B cell (primary cell): ENCODE results near the gene UNC13C. TPM values are rescaled to one million over a fixed set of nuclear protein-coding genes. Genes with fewer than 3 reads are reported as not detected.

ENCODE experiments used
- ATAC-seq: fragments of 200-7000 bp; cut with Tn5 transposase; one replicate; pipeline ENCODE4 v1.10.0; 2021; ENCODE audit warnings: low read depth, mild to moderate bottlenecking, moderate number of reproducible peaks, moderate library complexity
- CTCF ChIA-PET: fragments of 350-600 bp; sonication (Branson Sonifier 250); formaldehyde crosslinking; loops from one replicate; lab custom pipeline; 2021; ENCODE audit warnings: antibody characterized with exemption, inconsistent platforms; lab: Charles Lee
- POLR2A ChIA-PET: fragments of 350-600 bp; sonication (Branson Sonifier 250); formaldehyde crosslinking; loops from one replicate; lab custom pipeline; 2021; ENCODE audit warnings: antibody characterized with exemption; lab: Charles Lee
- DNase-seq: peaks from one replicate; pipeline ENCODE4 v3.0.0; 2013
- H2AFZ ChIP-seq: 2 replicates; pipeline ENCODE4 v1.6.1; 2012; ENCODE audit warnings: mild to moderate bottlenecking, low read depth, low read length; ENCODE audit not compliant: insufficient read depth, poor library complexity, severe bottlenecking
- H3K27ac ChIP-seq, 2 donors: 1 replicate in 1 of 2; 2 replicates in 1 of 2; pipeline ENCODE4 v1.5.1; 2012 to 2013; ENCODE audit warnings: low read length in 2 of 2, mild to moderate bottlenecking in 2 of 2, moderate library complexity in 1 of 2
- H3K27me3 ChIP-seq, 4 experiments: fragments of 200-600 bp in 1 of 4; sonication (generic) in 1 of 4; replicated peaks in 1 of 4; 1 replicate in 2 of 4; 2 replicates in 2 of 4; pipeline versions ENCODE4 v1.6.1 to v1.7.0; 2013 to 2016; ENCODE audit warnings: low read length in 3 of 4, mild to moderate bottlenecking in 2 of 4, mixed read lengths in 1 of 4, moderate library complexity in 1 of 4; ENCODE audit not compliant: insufficient read depth in 4 of 4, control insufficient read depth in 3 of 4; ENCODE audit errors: control extremely low read depth in 1 of 4
- H3K36me3 ChIP-seq, 2 experiments: replicated peaks in 1 of 2; 1 replicate in 1 of 2; 2 replicates in 1 of 2; pipeline versions ENCODE4 v1.6.1 to v1.7.1; 2013; ENCODE audit warnings: low read length in 1 of 2; ENCODE audit not compliant: insufficient read depth in 2 of 2, control insufficient read depth in 1 of 2; ENCODE audit errors: control extremely low read depth in 1 of 2, extremely low read depth in 1 of 2
- H3K4me1 ChIP-seq, 2 donors: fragments of 200-600 bp in 1 of 2; sonication (generic) in 1 of 2; 1 replicate in 1 of 2; 2 replicates in 1 of 2; pipeline versions ENCODE4 v1.5.1 to v1.6.1; 2013 to 2017; ENCODE audit warnings: low read length in 2 of 2; ENCODE audit not compliant: control insufficient read depth in 2 of 2, insufficient read depth in 2 of 2
- H3K4me2 ChIP-seq: replicated peaks from 2 replicates; pipeline ENCODE3; 2012; ENCODE audit warnings: mild to moderate bottlenecking, low read depth, low read length; ENCODE audit not compliant: poor library complexity, severe bottlenecking
- H3K4me3 ChIP-seq, 5 experiments: fragments of 200-600 bp in 1 of 5; sonication (generic) in 1 of 5; 1 replicate in 3 of 5; 2 replicates in 2 of 5; pipeline versions ENCODE4 v1.5.1 to v1.7.0; 2011 to 2016; ENCODE audit warnings: low read length in 4 of 5, mild to moderate bottlenecking in 4 of 5, low read depth in 2 of 5, control low read depth in 1 of 5, moderate library complexity in 1 of 5; ENCODE audit not compliant: insufficient read depth in 1 of 5; ENCODE audit errors: control extremely low read depth in 1 of 5, extremely low read depth in 1 of 5
- H3K79me2 ChIP-seq: fragments of 200-600 bp; sonication (generic); one replicate; pipeline ENCODE4 v1.6.0; 2016; ENCODE audit warnings: low read length; ENCODE audit not compliant: control insufficient read depth, insufficient read depth
- H3K9ac ChIP-seq: fragments of 200-600 bp; sonication (generic); 2 replicates; pipeline ENCODE4 v1.6.1; 2017; ENCODE audit warnings: mild to moderate bottlenecking, low read length, moderate library complexity
- H3K9me3 ChIP-seq, 3 donors: one replicate each; pipeline versions ENCODE4 v1.6.1 to v1.7.1; 2013; ENCODE audit warnings: low read length in 2 of 3; ENCODE audit not compliant: control insufficient read depth in 2 of 3, insufficient read depth in 1 of 3; ENCODE audit errors: control extremely low read depth in 1 of 3
- H4K20me1 ChIP-seq: 2 replicates; pipeline ENCODE4 v1.6.0; 2012; ENCODE audit warnings: mild to moderate bottlenecking, low read length; ENCODE audit not compliant: insufficient read depth, control insufficient read depth, poor library complexity, severe bottlenecking
- H3K27ac Mint-ChIP-seq: one replicate; pipeline ENCODE4 v1.8.0; 2021; ENCODE audit warnings: mixed read lengths
- H3K27me3 Mint-ChIP-seq: one replicate; pipeline ENCODE4 v1.8.0; 2021; ENCODE audit warnings: mixed read lengths
- H3K4me1 Mint-ChIP-seq: one replicate; pipeline ENCODE4 v1.8.0; 2021; ENCODE audit warnings: mixed read lengths
- H3K4me3 Mint-ChIP-seq: one replicate; pipeline ENCODE4 v1.8.0; 2021; ENCODE audit warnings: mixed read lengths
- H3K9me3 Mint-ChIP-seq: one replicate; pipeline ENCODE4 v1.8.0; 2022; ENCODE audit warnings: mixed read lengths; ENCODE audit not compliant: insufficient read depth
- EZH2 ChIP-seq: IDR thresholded peaks from 2 replicates; pipeline ENCODE4 v1.6.1; 2012; ENCODE audit warnings: borderline replicate concordance, low read depth, mild to moderate bottlenecking, moderate library complexity, low read length; ENCODE audit not compliant: insufficient read depth, poor library complexity, severe bottlenecking
- WGBS: methylation state at CpG from one replicate; pipeline ENCODE4 v1.1.5; 2013; ENCODE audit warnings: missing lambda C conversion rate; ENCODE audit not compliant: insufficient coverage; 5-methylcytosine and 5-hydroxymethylcytosine counted together
- intact Hi-C: fragments of 100-400 bp; cut with micrococcal nuclease; formaldehyde crosslinking; loops from one replicate; pipeline ENCODE4 v1.10.0; 2022
- polyA plus RNA-seq: library from polyadenylated mRNA; depleted of rRNA; stranded (reverse); fragments of >200 nt; gene quantifications from 2 replicates; pipeline ENCODE4 v1.2.3, GENCODE V29; 2012
- total RNA-seq, 2 donors: library from RNA; stranded (reverse); fragments of 120-200 nt in 1 of 2; gene quantifications; 1 replicate in 1 of 2; 2 replicates in 1 of 2; pipeline versions ENCODE4 v1.2.3 to v1.2.4, GENCODE V29; 2013 to 2022
- TF ChIP-seq, protein P1 (sequence below): fragments of 200-600 bp; IDR thresholded peaks from one replicate; pipeline ENCODE4 v1.8.0; 2022; ENCODE audit warnings: antibody characterized with exemption, mild to moderate bottlenecking

The UNC13C gene
- total and polyA plus RNA-seq, 2 donors (not counting 1 experiment from before 2014, with no cell fraction given): not detected

DNA sequence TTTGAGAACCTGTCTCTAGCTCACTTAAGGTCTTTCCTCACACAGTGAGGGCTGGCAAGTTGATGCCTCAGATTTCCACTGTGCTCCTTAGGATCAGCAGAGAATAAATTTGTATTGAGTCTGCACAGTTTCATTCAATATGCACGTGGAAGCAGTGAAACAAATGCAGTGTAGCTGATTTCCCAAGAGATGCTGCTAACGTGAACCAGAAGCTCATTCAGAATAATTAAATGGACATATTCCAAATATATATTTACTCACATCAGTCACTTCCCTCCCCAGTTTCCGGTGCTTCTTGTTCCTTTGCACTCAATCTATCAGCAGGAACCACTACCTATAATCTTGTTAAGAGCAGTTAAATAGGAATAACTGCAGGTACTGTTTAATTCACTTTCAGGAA lies 86.1 kb downstream of the UNC13C start:
- Histone ChIP-seq H3K9me3 (no peaks in the 10 kb centered on the region), H3K9ac (no peak overlapping the region), H2AFZ (no peak overlapping the region), H3K27me3 (no peaks in the 10 kb centered on the region), H3K79me2 (no peaks in the 10 kb centered on the region), H3K36me3 (no peaks in the 10 kb centered on the region), H3K4me2 (no peak overlapping the region), H3K4me3 (no peak overlapping the region), H3K4me1 (no peaks in the 10 kb centered on the region), H3K27ac (no peak overlapping the region), H4K20me1 (no peaks in the 10 kb centered on the region)
- Mint-ChIP-seq H3K4me1 (no peaks in the 10 kb centered on the region), H3K9me3 (peaks cover 2% of the 10 kb centered on the region), H3K27ac (no peak overlapping the region), H3K27me3 (no peaks in the 10 kb centered on the region), H3K4me3 (no peak overlapping the region)
- ChIA-PET CTCF (no interaction called here), POLR2A (no interaction called here)
- no peak for ATAC-seq
- WGBS: 33% methylated on average over 1 of the region's 3 CpGs
- TF ChIP-seq EZH2: no peak
- TF ChIP-seq, protein P1, sequence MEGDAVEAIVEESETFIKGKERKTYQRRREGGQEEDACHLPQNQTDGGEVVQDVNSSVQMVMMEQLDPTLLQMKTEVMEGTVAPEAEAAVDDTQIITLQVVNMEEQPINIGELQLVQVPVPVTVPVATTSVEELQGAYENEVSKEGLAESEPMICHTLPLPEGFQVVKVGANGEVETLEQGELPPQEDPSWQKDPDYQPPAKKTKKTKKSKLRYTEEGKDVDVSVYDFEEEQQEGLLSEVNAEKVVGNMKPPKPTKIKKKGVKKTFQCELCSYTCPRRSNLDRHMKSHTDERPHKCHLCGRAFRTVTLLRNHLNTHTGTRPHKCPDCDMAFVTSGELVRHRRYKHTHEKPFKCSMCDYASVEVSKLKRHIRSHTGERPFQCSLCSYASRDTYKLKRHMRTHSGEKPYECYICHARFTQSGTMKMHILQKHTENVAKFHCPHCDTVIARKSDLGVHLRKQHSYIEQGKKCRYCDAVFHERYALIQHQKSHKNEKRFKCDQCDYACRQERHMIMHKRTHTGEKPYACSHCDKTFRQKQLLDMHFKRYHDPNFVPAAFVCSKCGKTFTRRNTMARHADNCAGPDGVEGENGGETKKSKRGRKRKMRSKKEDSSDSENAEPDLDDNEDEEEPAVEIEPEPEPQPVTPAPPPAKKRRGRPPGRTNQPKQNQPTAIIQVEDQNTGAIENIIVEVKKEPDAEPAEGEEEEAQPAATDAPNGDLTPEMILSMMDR: no peak
- intact Hi-C loops: no loop called here
- no peak for DNase-seq

DNA sequence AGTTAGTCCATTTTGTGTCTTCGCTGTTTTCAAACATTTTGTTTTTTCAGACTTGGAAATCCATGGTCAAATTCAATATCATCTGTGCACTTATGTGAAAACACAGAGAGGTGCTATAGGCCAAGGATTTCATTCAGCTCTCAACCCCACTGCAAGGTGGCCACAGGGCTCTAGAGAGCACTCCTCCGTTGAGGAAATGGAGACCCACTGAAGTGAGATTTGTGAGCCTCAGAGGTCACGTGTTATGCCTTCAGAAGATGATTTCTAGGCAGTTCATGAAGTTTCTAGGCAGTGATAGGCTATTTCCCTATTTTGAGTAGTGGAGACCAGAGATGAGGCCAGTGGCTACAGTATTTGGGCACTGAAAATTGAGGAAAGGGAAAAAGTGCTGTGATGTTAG lies 88.2 kb downstream of the UNC13C start:
- Mint-ChIP-seq H3K4me3 (no peak overlapping the region), H3K27me3 (no peaks in the 10 kb centered on the region), H3K4me1 (no peaks in the 10 kb centered on the region), H3K9me3 (peaks cover 2% of the 10 kb centered on the region), H3K27ac (no peak overlapping the region)
- no peaks in the 10 kb centered on the region for H4K20me1 ChIP-seq
- no peak overlapping the region for H3K27ac ChIP-seq
- CTCF ChIA-PET: no interaction called here
- H3K4me3 ChIP-seq: no peak overlapping the region
- H3K4me1 ChIP-seq: no peaks in the 10 kb centered on the region
- no peaks in the 10 kb centered on the region for H3K9me3 ChIP-seq
- no peaks in the 10 kb centered on the region for H3K36me3 ChIP-seq
- no peaks in the 10 kb centered on the region for H3K27me3 ChIP-seq
- TF ChIP-seq, protein P1: no peak
- no peak for TF ChIP-seq EZH2
- 72% methylated on average over 2 of the region's 3 CpGs for WGBS
- ATAC-seq: no peak
- no peaks in the 10 kb centered on the region for H3K79me2 ChIP-seq
- no peak overlapping the region for H2AFZ ChIP-seq
- H3K4me2 ChIP-seq: no peak overlapping the region
- intact Hi-C loops: no loop called here
- no peak for DNase-seq
- no peak overlapping the region for H3K9ac ChIP-seq
- POLR2A ChIA-PET: no interaction called here
